ENCODE results near the gene CBX7.
A peak's percentile ranks its signal among the peaks of the same experiment; 100 is the strongest.

CBX7 gene

GRCh38 chr22:39136317-39136716 is 16.2 kb downstream of the CBX7 start:
- no peak for TF ChIP-seq CTCF (conservative IDR thresholded peaks at IDR 0.05; ENCODE audit: low read depth, low read length)
- no peak overlapping the region for H2AFZ ChIP-seq (ENCODE audit: low read depth)
- no peak overlapping the region for H3K9ac ChIP-seq

GRCh38 chr22:39135092-39135896 is 17.2 kb downstream of the CBX7 start:
- Histone ChIP-seq H4K20me1 (ENCODE audit: insufficient read depth) (no peaks in the 10 kb centered on the region), H3K27me3 (ENCODE audit: insufficient read depth, low read depth) (no peaks in the 10 kb centered on the region)

More at GRCh38 chr22:39136317-39136716, 16.2 kb downstream of the CBX7 start:
- Histone ChIP-seq H3K27ac (no peak overlapping the region), H3K79me2 (ENCODE audit: insufficient read depth, low read depth) (no peaks in the 10 kb centered on the region), H3K27me3 (ENCODE audit: insufficient read depth, low read depth) (no peaks in the 10 kb centered on the region), H3K36me3 (ENCODE audit: insufficient read depth) (no peaks in the 10 kb centered on the region), H3K4me1 (ENCODE audit: low read depth, poor library complexity, severe bottlenecking) (peaks cover 4% of the 10 kb centered on the region), H3K4me3 (IDR thresholded peaks at IDR 0.05; ENCODE audit: insufficient read depth, low read depth, low read length) (no peak overlapping the region), H3K4me2 (no peak overlapping the region), H4K20me1 (ENCODE audit: insufficient read depth) (no peaks in the 10 kb centered on the region)

DNA sequence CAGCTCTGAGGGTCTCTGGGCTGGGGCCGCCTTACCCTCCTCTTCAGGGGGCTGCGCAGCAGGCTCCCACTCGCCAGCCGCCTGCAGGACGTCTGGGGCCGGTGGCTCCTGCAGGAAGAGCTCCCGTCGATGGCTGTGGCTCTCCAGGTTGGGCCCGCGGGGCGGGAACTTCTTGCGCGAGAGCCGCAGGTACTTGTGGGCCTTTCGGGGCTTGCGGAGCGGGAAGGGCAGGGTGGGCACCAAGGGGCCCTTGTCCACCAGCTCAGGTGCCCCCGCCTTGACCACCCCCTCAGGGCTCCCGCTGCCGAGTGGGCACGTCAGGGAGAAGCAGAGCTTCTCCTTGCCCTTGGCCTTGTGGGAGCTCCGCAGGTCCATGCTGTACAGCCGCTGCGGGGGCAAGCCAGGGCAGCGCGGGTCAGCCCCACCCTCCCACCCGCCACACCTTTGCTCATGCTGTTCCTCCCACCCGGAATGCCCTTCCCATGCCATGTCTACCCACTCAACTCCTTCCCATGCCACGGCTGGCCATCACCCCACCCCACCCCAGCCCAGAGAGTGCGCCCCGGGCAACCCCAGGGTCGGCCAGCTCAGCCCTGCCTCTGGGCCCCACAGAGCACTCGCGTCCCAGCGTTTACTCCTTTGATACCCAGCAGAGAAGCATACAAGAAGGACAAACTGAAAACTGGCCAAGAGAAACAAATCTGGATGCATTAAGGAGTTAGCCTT is 18.0 kb downstream of the CBX7 start:
- Histone ChIP-seq H3K9ac (no peak overlapping the region), H3K4me1 (ENCODE audit: low read depth, poor library complexity, severe bottlenecking) (peaks cover 4% of the 10 kb centered on the region), H4K20me1 (ENCODE audit: insufficient read depth) (no peaks in the 10 kb centered on the region), H3K4me3 (IDR thresholded peaks at IDR 0.05; ENCODE audit: insufficient read depth, low read depth, low read length) (no peak overlapping the region), H3K4me2 (no peak overlapping the region), H3K27ac (no peak overlapping the region), H3K79me2 (ENCODE audit: insufficient read depth, low read depth) (no peaks in the 10 kb centered on the region), H3K36me3 (ENCODE audit: insufficient read depth) (no peaks in the 10 kb centered on the region), H3K27me3 (ENCODE audit: insufficient read depth, low read depth) (no peaks in the 10 kb centered on the region), H2AFZ (ENCODE audit: low read depth) (no peak overlapping the region)
- no peak for TF ChIP-seq CTCF (conservative IDR thresholded peaks at IDR 0.05; ENCODE audit: low read depth, low read length)

More at GRCh38 chr22:39135092-39135896, 17.2 kb downstream of the CBX7 start:
- Histone ChIP-seq H3K4me1 (ENCODE audit: low read depth, poor library complexity, severe bottlenecking) (peaks cover 4% of the 10 kb centered on the region), H3K4me3 (IDR thresholded peaks at IDR 0.05; ENCODE audit: insufficient read depth, low read depth, low read length) (no peak overlapping the region), H3K9ac (no peak overlapping the region), H3K27ac (no peak overlapping the region), H2AFZ (ENCODE audit: low read depth) (no peak overlapping the region), H3K79me2 (ENCODE audit: insufficient read depth, low read depth) (no peaks in the 10 kb centered on the region), H3K36me3 (ENCODE audit: insufficient read depth) (no peaks in the 10 kb centered on the region), H3K4me2 (no peak overlapping the region)
- peak; percentile 59; the same call in 1 of the 2 replicates for TF ChIP-seq CTCF (conservative IDR thresholded peaks at IDR 0.05; ENCODE audit: low read depth, low read length)

DNA sequence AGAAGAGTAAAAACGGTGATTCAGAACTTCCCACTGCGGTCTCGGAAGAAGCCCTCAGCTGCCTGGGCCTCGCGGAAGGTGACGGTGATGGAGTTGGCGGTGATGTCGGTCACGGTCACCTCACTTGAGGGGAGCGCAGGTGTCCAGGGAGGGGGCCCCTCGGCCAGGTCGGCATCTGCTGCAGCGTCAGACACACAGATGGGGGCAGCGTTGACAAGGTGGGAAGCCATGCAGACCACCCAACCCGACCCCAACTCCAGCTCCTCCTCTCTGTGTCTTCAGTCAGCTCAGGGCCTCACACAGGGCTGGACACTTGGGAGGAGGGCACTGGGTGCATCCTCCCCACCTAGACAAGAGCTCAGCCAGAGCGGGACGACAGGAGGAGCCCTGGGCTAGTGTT is 18.6 kb downstream of the CBX7 start:
- Histone ChIP-seq H2AFZ (ENCODE audit: low read depth) (no peak overlapping the region), H3K36me3 (ENCODE audit: insufficient read depth) (no peaks in the 10 kb centered on the region), H3K4me1 (ENCODE audit: low read depth, poor library complexity, severe bottlenecking) (peaks cover 9% of the 10 kb centered on the region), H3K27me3 (ENCODE audit: insufficient read depth, low read depth) (no peaks in the 10 kb centered on the region), H4K20me1 (ENCODE audit: insufficient read depth) (no peaks in the 10 kb centered on the region), H3K79me2 (ENCODE audit: insufficient read depth, low read depth) (no peaks in the 10 kb centered on the region), H3K4me3 (IDR thresholded peaks at IDR 0.05; ENCODE audit: insufficient read depth, low read depth, low read length) (no peak overlapping the region), H3K4me2 (no peak overlapping the region), H3K9ac (no peak overlapping the region), H3K27ac (no peak overlapping the region)
- TF ChIP-seq CTCF (conservative IDR thresholded peaks at IDR 0.05; ENCODE audit: low read depth, low read length), result no peak
